Smooth muscle cell (in vitro differentiated cells): Measurements from ENCODE around the gene ING4. TPM values are rescaled to one million over a fixed set of nuclear protein-coding genes. Genes with fewer than 3 reads are reported as not detected.

Source experiments
- DNase-seq: peaks from one replicate; lab custom pipeline; 2025; ENCODE audit not compliant: unreplicated experiment; lab: John Stamatoyannopoulos, UW
- H2AFZ ChIP-seq: fragments of 200-600 bp; sonication (generic); 2 replicates; pipeline ENCODE4 v1.6.0; 2016; ENCODE audit warnings: antibody characterized with exemption, low read depth, mild to moderate bottlenecking
- H3F3A ChIP-seq: fragments of 200-600 bp; sonication (generic); 2 replicates; pipeline ENCODE4 v1.6.0; 2017; ENCODE audit warnings: antibody characterized with exemption, low read depth
- H3K27ac ChIP-seq: fragments of 200-600 bp; sonication (generic); 2 replicates; pipeline ENCODE4 v1.5.1; 2016; ENCODE audit warnings: low read depth, mild to moderate bottlenecking
- H3K27me3 ChIP-seq: fragments of 200-600 bp; sonication (generic); 2 replicates; pipeline ENCODE4 v1.6.1; 2016; ENCODE audit warnings: low read depth, mild to moderate bottlenecking
- H3K36me3 ChIP-seq: fragments of 200-600 bp; sonication (generic); 2 replicates; pipeline ENCODE4 v1.5.1; 2016; ENCODE audit warnings: low read depth
- H3K4me1 ChIP-seq: fragments of 200-600 bp; sonication (generic); 2 replicates; pipeline ENCODE4 v1.5.1; 2016; ENCODE audit warnings: low read depth
- H3K4me2 ChIP-seq: fragments of 200-600 bp; sonication (generic); 2 replicates; pipeline ENCODE4 v1.6.0; 2016; ENCODE audit warnings: mild to moderate bottlenecking
- H3K4me3 ChIP-seq: fragments of 200-600 bp; sonication (generic); 2 replicates; pipeline ENCODE4 v1.5.1; 2016; ENCODE audit warnings: mild to moderate bottlenecking
- H3K79me2 ChIP-seq: fragments of 200-600 bp; sonication (generic); 2 replicates; pipeline ENCODE4 v1.6.0; 2016; ENCODE audit warnings: low read depth, mild to moderate bottlenecking
- H3K9ac ChIP-seq: fragments of 200-600 bp; sonication (generic); 2 replicates; pipeline ENCODE4 v1.6.0; 2016; ENCODE audit warnings: low read depth
- H3K9me3 ChIP-seq: fragments of 200-600 bp; sonication (generic); replicated peaks from 2 replicates; pipeline ENCODE4 v1.5.1; 2016; ENCODE audit warnings: low read depth
- H4K20me1 ChIP-seq: fragments of 200-600 bp; sonication (generic); 2 replicates; pipeline ENCODE4 v1.6.0; 2016; ENCODE audit warnings: low read depth
- CTCF ChIP-seq: fragments of 200-600 bp; sonication (generic); IDR thresholded peaks from 2 replicates; pipeline ENCODE4 v1.5.1; 2017; ENCODE audit warnings: borderline replicate concordance, mild to moderate bottlenecking, antibody characterized with exemption; ENCODE audit not compliant: insufficient read depth, poor library complexity, severe bottlenecking
- WGBS: methylation state at CpG from one replicate; pipeline ENCODE4 v1.1.7; 2016; ENCODE audit warnings: low lambda C conversion rate; 5-methylcytosine and 5-hydroxymethylcytosine counted together
- polyA plus RNA-seq: library from polyadenylated mRNA; unstranded; fragments of >200 nt; fragmentation: Nextera tagmentation; extraction: Ambion mirVana; gene quantifications from 2 replicates; pipeline ENCODE4 v1.2.1, GENCODE V29; 2016
- total RNA-seq: library from RNA; depleted of rRNA; stranded (reverse); fragments of >200 nt; gene quantifications from 2 replicates; pipeline ENCODE4 v1.2.3, GENCODE V29; 2014

Gene ING4
- total and polyA plus RNA-seq, 2 experiments from 2014 or later = 24.8 to 27.0 TPM

GRCh38 chr12:6641131-6641530 lies 21.8 kb downstream of the ING4 start:
- Histone ChIP-seq H3K9me3 (no peaks in the 10 kb centered on the region), H3F3A (no peaks in the 10 kb centered on the region), H3K9ac (no peak overlapping the region), H3K4me3 (no peak overlapping the region), H3K79me2 (no peaks in the 10 kb centered on the region), H2AFZ (no peak overlapping the region), H4K20me1 (no peaks in the 10 kb centered on the region), H3K27me3 (no peaks in the 10 kb centered on the region), H3K36me3 (no peaks in the 10 kb centered on the region), H3K27ac (no peak overlapping the region), H3K4me1 (no peaks in the 10 kb centered on the region), H3K4me2 (no peak overlapping the region)
- 75% methylated on average over 4 of the region's 4 CpGs for WGBS
- no peak for DNase-seq
- TF ChIP-seq CTCF = no peak

GRCh38 chr12:6640497-6640896 lies 22.4 kb downstream of the ING4 start:
- WGBS = 92% methylated on average over 4 of the region's 4 CpGs

GRCh38 chr12:6639151-6639801 lies 23.6 kb downstream of the ING4 start:
- H2AFZ ChIP-seq = peak overlapping the region; percentile 8
- no peak for TF ChIP-seq CTCF
- H3K79me2 ChIP-seq = no peaks in the 10 kb centered on the region
- 70% methylated on average over 11 of the region's 11 CpGs for WGBS
- peak overlapping the region; percentile 31 for H3K4me2 ChIP-seq
- H3K27ac ChIP-seq = no peak overlapping the region
- H4K20me1 ChIP-seq = no peaks in the 10 kb centered on the region
- H3K36me3 ChIP-seq = no peaks in the 10 kb centered on the region
- no peaks in the 10 kb centered on the region for H3K9me3 ChIP-seq
- H3F3A ChIP-seq = no peaks in the 10 kb centered on the region
- no peak for DNase-seq
- no peaks in the 10 kb centered on the region for H3K27me3 ChIP-seq
- H3K4me3 ChIP-seq = no peak overlapping the region
- H3K4me1 ChIP-seq = peaks cover 6% of the 10 kb centered on the region
- H3K9ac ChIP-seq = no peak overlapping the region

More at GRCh38 chr12:6640497-6640896, 22.4 kb downstream of the ING4 start:
- H3K79me2 ChIP-seq = no peaks in the 10 kb centered on the region
- H3K36me3 ChIP-seq = no peaks in the 10 kb centered on the region
- no peaks in the 10 kb centered on the region for H3F3A ChIP-seq
- H3K27ac ChIP-seq = no peak overlapping the region
- no peaks in the 10 kb centered on the region for H4K20me1 ChIP-seq
- no peak for TF ChIP-seq CTCF
- H3K27me3 ChIP-seq = no peaks in the 10 kb centered on the region
- peaks cover 4% of the 10 kb centered on the region for H3K4me1 ChIP-seq
- no peak overlapping the region for H2AFZ ChIP-seq
- DNase-seq = no peak
- H3K4me3 ChIP-seq = no peak overlapping the region
- no peaks in the 10 kb centered on the region for H3K9me3 ChIP-seq
- H3K9ac ChIP-seq = no peak overlapping the region
- no peak overlapping the region for H3K4me2 ChIP-seq

- no peaks in the 10 kb centered on the region for H4K20me1 ChIP-seq
- no peak overlapping the region for H3K9ac ChIP-seq
- H3K27me3 ChIP-seq = no peaks in the 10 kb centered on the region
- H3K4me3 ChIP-seq = no peak overlapping the region
- no peaks in the 10 kb centered on the region for H3K9me3 ChIP-seq
- no peak for TF ChIP-seq CTCF
- H3K36me3 ChIP-seq = no peaks in the 10 kb centered on the region
- H3K79me2 ChIP-seq = no peaks in the 10 kb centered on the region
- H3K4me1 ChIP-seq = peaks cover 6% of the 10 kb centered on the region
- DNase-seq = no peak
- no peak overlapping the region for H2AFZ ChIP-seq
- WGBS = 70% methylated on average over 9 of the region's 9 CpGs
- no peak overlapping the region for H3K27ac ChIP-seq
- H3K4me2 ChIP-seq = no peak overlapping the region
- H3F3A ChIP-seq = no peaks in the 10 kb centered on the region
Measured at GRCh38 chr12:6638305-6638704, 24.6 kb downstream of the ING4 start.
